Measurements from ENCODE around the gene PAAF1. TPM values are rescaled to one million over a fixed set of nuclear protein-coding genes. Genes with fewer than 3 reads are reported as not detected.

The PAAF1 gene
- total RNA-seq, 1 donor, result 5.4 TPM

GRCh38 chr11:73976451-73977151 is 99.8 kb downstream of the PAAF1 start:
- Histone ChIP-seq H3K4me1 (ENCODE audit: insufficient read depth, low read length) (no peaks in the 10 kb centered on the region), H3K4me3 (ENCODE audit: insufficient read depth, low read length) (no peak overlapping the region), H3K79me2 (ENCODE audit: insufficient read depth, low read length) (no peaks in the 10 kb centered on the region), H3K27me3 (ENCODE audit: insufficient read depth, low read length) (no peaks in the 10 kb centered on the region), H2AFZ (ENCODE audit: low read length) (no peak overlapping the region), H3K27ac (ENCODE audit: low read depth, low read length) (no peak overlapping the region), H3K9me3 (ENCODE audit: low read depth, low read length) (no peaks in the 10 kb centered on the region), H4K20me1 (ENCODE audit: insufficient read depth, low read length) (no peaks in the 10 kb centered on the region), H3K36me3 (ENCODE audit: insufficient read depth, low read length) (no peaks in the 10 kb centered on the region), H3K4me2 (ENCODE audit: insufficient read depth, low read length) (no peak overlapping the region)
- no peak for DNase-seq (ENCODE audit: insufficient read length, low spot score, missing footprints)
- no peak for TF ChIP-seq CTCF (IDR thresholded peaks at IDR 0.05; ENCODE audit: extremely low read depth, low read depth, low read length)

DNA sequence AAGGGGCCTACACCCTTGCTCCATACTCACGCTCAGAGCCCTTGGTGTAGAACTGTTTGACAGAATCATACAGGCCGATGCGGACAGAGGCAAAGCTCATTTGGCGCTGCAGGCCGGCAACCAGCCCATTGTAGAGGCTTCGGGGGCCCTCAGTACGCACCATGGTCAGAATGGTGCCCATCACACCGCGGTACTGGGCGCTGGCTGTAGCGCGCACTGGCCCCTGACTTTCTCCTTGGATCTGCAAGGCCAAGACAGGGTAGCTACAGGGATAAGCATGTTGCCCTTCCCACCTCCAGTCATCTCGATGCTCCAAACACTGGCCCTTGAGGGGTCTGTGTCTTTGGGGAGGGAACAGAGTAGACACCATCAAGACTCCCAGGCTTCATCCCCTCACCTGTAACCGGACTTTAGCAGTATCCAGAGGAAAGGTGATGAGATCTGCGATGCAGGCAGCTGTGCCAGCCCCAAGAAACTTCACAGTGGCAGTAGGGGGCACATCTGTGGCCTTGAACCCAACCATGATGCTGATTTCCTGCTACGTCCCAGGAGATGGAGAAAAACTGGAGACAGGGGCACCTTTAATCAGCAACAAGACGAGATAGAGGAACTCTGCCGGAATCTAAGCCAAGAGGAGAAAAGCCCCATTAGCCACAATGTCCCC is 101.2 kb downstream of the PAAF1 start:
- no peaks in the 10 kb centered on the region for H3K36me3 ChIP-seq (ENCODE audit: insufficient read depth, low read length)
- H3K4me2 ChIP-seq (ENCODE audit: insufficient read depth, low read length), result no peak overlapping the region
- H3K9me3 ChIP-seq (ENCODE audit: low read depth, low read length), result no peaks in the 10 kb centered on the region
- H3K4me1 ChIP-seq (ENCODE audit: insufficient read depth, low read length), result no peaks in the 10 kb centered on the region
- no peak overlapping the region for H3K4me3 ChIP-seq (ENCODE audit: insufficient read depth, low read length)
- H4K20me1 ChIP-seq (ENCODE audit: insufficient read depth, low read length), result no peaks in the 10 kb centered on the region
- no peak for DNase-seq (ENCODE audit: insufficient read length, low spot score, missing footprints)
- no peak overlapping the region for H3K27ac ChIP-seq (ENCODE audit: low read depth, low read length)
- H3K79me2 ChIP-seq (ENCODE audit: insufficient read depth, low read length), result no peaks in the 10 kb centered on the region
- no peak overlapping the region for H2AFZ ChIP-seq (ENCODE audit: low read length)
- H3K27me3 ChIP-seq (ENCODE audit: insufficient read depth, low read length), result no peaks in the 10 kb centered on the region
- TF ChIP-seq CTCF (IDR thresholded peaks at IDR 0.05; ENCODE audit: extremely low read depth, low read depth, low read length), result no peak

DNA sequence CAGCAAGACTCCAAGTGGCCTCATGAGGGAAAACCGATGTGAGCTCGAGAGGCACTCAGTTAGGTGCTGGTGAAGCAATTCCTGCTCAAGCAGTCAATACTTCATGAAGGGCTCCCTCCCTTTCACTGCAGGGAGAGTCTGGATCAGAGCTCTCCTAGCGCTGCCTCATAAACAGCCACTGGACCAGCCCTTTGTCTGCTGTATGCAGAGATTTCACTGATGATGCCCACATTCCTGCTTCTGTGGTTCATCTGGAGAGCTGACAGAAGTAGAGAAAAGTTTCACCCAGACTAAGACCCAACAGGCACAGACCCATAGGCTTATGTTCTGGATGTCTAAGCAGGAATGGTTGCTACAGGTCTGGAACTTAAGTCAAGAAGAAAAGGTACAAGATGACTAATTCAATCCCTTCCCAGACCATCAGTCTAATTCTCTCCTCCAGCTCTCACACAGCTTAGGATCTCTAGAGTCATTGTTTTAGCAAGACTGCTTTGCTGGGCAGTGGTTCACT is 101.8 kb downstream of the PAAF1 start:
- Histone ChIP-seq H4K20me1 (ENCODE audit: insufficient read depth, low read length) (no peaks in the 10 kb centered on the region), H3K4me2 (ENCODE audit: insufficient read depth, low read length) (no peak overlapping the region), H3K27ac (ENCODE audit: low read depth, low read length) (no peak overlapping the region), H3K79me2 (ENCODE audit: insufficient read depth, low read length) (no peaks in the 10 kb centered on the region), H3K27me3 (ENCODE audit: insufficient read depth, low read length) (no peaks in the 10 kb centered on the region), H2AFZ (ENCODE audit: low read length) (no peak overlapping the region), H3K4me1 (ENCODE audit: insufficient read depth, low read length) (no peaks in the 10 kb centered on the region), H3K36me3 (ENCODE audit: insufficient read depth, low read length) (no peaks in the 10 kb centered on the region), H3K4me3 (ENCODE audit: insufficient read depth, low read length) (no peak overlapping the region), H3K9me3 (ENCODE audit: low read depth, low read length) (no peaks in the 10 kb centered on the region)
- TF ChIP-seq CTCF (IDR thresholded peaks at IDR 0.05; ENCODE audit: extremely low read depth, low read depth, low read length), result no peak
- DNase-seq (ENCODE audit: insufficient read length, low spot score, missing footprints), result peak; percentile 88

All from osteoblast (primary cell).